ENCODE results near the gene SORBS1.

The SORBS1 gene

GRCh38 chr10:95403700-95404461 lies 157.3 kb downstream of the SORBS1 start:
- Histone ChIP-seq H3K4me2 (no peak overlapping the region), H4K20me1 (peaks cover 100% of the 10 kb centered on the region), H3K9ac (no peak overlapping the region), H3K36me3 (peaks cover 100% of the 10 kb centered on the region), H3K9me3 (no peaks in the 10 kb centered on the region), H3K27ac (no peak overlapping the region), H3K27me3 (no peaks in the 10 kb centered on the region), H3K4me1 (peaks cover 83% of the 10 kb centered on the region), H3K4me3 (no peak overlapping the region)
- TF ChIP-seq Cebpa-rat (IDR thresholded peaks at IDR 0.05): no peak

- no peak for TF ChIP-seq Cebpa-rat (IDR thresholded peaks at IDR 0.05)
- Histone ChIP-seq H3K27me3 (no peaks in the 10 kb centered on the region), H3K36me3 (peaks cover 100% of the 10 kb centered on the region), H3K9me3 (no peaks in the 10 kb centered on the region), H3K4me2 (no peak overlapping the region), H4K20me1 (peaks cover 100% of the 10 kb centered on the region), H3K4me1 (peaks cover 83% of the 10 kb centered on the region), H3K4me3 (no peak overlapping the region), H3K27ac (no peak overlapping the region), H3K9ac (no peak overlapping the region; the same call in 1 of the 2 replicates)
Measured at GRCh38 chr10:95401704-95402469, 159.3 kb downstream of the SORBS1 start.

GRCh38 chr10:95400787-95401186 lies 160.4 kb downstream of the SORBS1 start:
- Histone ChIP-seq H3K9me3 (no peaks in the 10 kb centered on the region), H3K27ac (no peak overlapping the region), H3K4me1 (peaks cover 83% of the 10 kb centered on the region), H4K20me1 (peaks cover 100% of the 10 kb centered on the region), H3K27me3 (no peaks in the 10 kb centered on the region), H3K9ac (no peak overlapping the region), H3K4me2 (0 out of 2 replicates have a peak overlapping the region, but pooled peaks have one; percentile 7), H3K4me3 (no peak overlapping the region), H3K36me3 (peaks cover 100% of the 10 kb centered on the region)
- TF ChIP-seq Cebpa-rat (IDR thresholded peaks at IDR 0.05): no peak

GRCh38 chr10:95399183-95399582 lies 162.0 kb downstream of the SORBS1 start:
- Histone ChIP-seq H3K36me3 (peaks cover 100% of the 10 kb centered on the region), H3K9me3 (no peaks in the 10 kb centered on the region), H3K27ac (no peak overlapping the region), H4K20me1 (peaks cover 100% of the 10 kb centered on the region), H3K4me1 (peaks cover 84% of the 10 kb centered on the region), H3K27me3 (no peaks in the 10 kb centered on the region), H3K9ac (no peak overlapping the region), H3K4me2 (peak overlapping the region; percentile 10; the same call in 1 of the 2 replicates), H3K4me3 (no peak overlapping the region)
- no peak for TF ChIP-seq Cebpa-rat (IDR thresholded peaks at IDR 0.05)

- H3K27me3 ChIP-seq: no peaks in the 10 kb centered on the region
- H3K9ac ChIP-seq: no peak overlapping the region
- no peak for TF ChIP-seq Cebpa-rat (IDR thresholded peaks at IDR 0.05)
- no peak overlapping the region for H3K4me3 ChIP-seq
- H3K27ac ChIP-seq: no peak overlapping the region
- no peaks in the 10 kb centered on the region for H3K9me3 ChIP-seq
- peak overlapping the region; percentile 57 for H3K4me2 ChIP-seq
- H3K36me3 ChIP-seq: peaks cover 100% of the 10 kb centered on the region
- peaks cover 98% of the 10 kb centered on the region for H3K4me1 ChIP-seq
- H4K20me1 ChIP-seq: peaks cover 100% of the 10 kb centered on the region
Measured at GRCh38 chr10:95397747-95398146, 163.4 kb downstream of the SORBS1 start.

- H3K9ac ChIP-seq: no peak overlapping the region
- peak overlapping the region; percentile 57 for H3K4me2 ChIP-seq
- H3K36me3 ChIP-seq: peaks cover 98% of the 10 kb centered on the region
- no peak overlapping the region for H3K27ac ChIP-seq
- no peaks in the 10 kb centered on the region for H3K9me3 ChIP-seq
- TF ChIP-seq Cebpa-rat (IDR thresholded peaks at IDR 0.05): no peak
- no peaks in the 10 kb centered on the region for H3K27me3 ChIP-seq
- H4K20me1 ChIP-seq: peaks cover 100% of the 10 kb centered on the region
- H3K4me1 ChIP-seq: peaks cover 100% of the 10 kb centered on the region
- no peak overlapping the region for H3K4me3 ChIP-seq
Measured at GRCh38 chr10:95395947-95396449, 165.2 kb downstream of the SORBS1 start.

- H3K27me3 ChIP-seq: no peaks in the 10 kb centered on the region
- no peak overlapping the region for H3K4me3 ChIP-seq
- peak overlapping the region; percentile 57 for H3K4me2 ChIP-seq
- peak overlapping the region; percentile 33; the same call in 1 of the 2 replicates for H3K27ac ChIP-seq
- no peak for TF ChIP-seq Cebpa-rat (IDR thresholded peaks at IDR 0.05)
- no peaks in the 10 kb centered on the region for H3K9me3 ChIP-seq
- peaks cover 100% of the 10 kb centered on the region for H4K20me1 ChIP-seq
- H3K9ac ChIP-seq: no peak overlapping the region
- H3K4me1 ChIP-seq: peaks cover 100% of the 10 kb centered on the region
- H3K36me3 ChIP-seq: peaks cover 98% of the 10 kb centered on the region
Measured at GRCh38 chr10:95394161-95394880, 166.8 kb downstream of the SORBS1 start.

- no peak overlapping the region for H3K9ac ChIP-seq
- no peak for TF ChIP-seq Cebpa-rat (IDR thresholded peaks at IDR 0.05)
- H4K20me1 ChIP-seq: peaks cover 100% of the 10 kb centered on the region
- peaks cover 100% of the 10 kb centered on the region for H3K4me1 ChIP-seq
- H3K4me3 ChIP-seq: no peak overlapping the region
- peaks cover 97% of the 10 kb centered on the region for H3K36me3 ChIP-seq
- no peak overlapping the region for H3K27ac ChIP-seq
- no peaks in the 10 kb centered on the region for H3K27me3 ChIP-seq
- H3K9me3 ChIP-seq: no peaks in the 10 kb centered on the region
- H3K4me2 ChIP-seq: peak overlapping the region; percentile 57
Measured at GRCh38 chr10:95392681-95393164, 168.4 kb downstream of the SORBS1 start.

GRCh38 chr10:95392217-95392584 lies 169.0 kb downstream of the SORBS1 start:
- no peaks in the 10 kb centered on the region for H3K9me3 ChIP-seq
- peak overlapping the region; percentile 57 for H3K4me2 ChIP-seq
- no peak for TF ChIP-seq Cebpa-rat (IDR thresholded peaks at IDR 0.05)
- H3K4me1 ChIP-seq: peaks cover 99% of the 10 kb centered on the region
- no peak overlapping the region for H3K4me3 ChIP-seq
- peaks cover 100% of the 10 kb centered on the region for H4K20me1 ChIP-seq
- H3K36me3 ChIP-seq: peaks cover 97% of the 10 kb centered on the region
- H3K27me3 ChIP-seq: no peaks in the 10 kb centered on the region
- H3K9ac ChIP-seq: no peak overlapping the region
- no peak overlapping the region for H3K27ac ChIP-seq
